ENCODE results near the gene MEOX2. TPM values are rescaled to one million over a fixed set of nuclear protein-coding genes. Genes with fewer than 3 reads are reported as not detected.

MEOX2 gene
- 1 to 10 TPM in 1 of 4 donors, under 1 TPM in 1, not detected in 2; 0.78 to 2.4 TPM for polyA plus RNA-seq
- long read RNA-seq, donor 1, result 0 reads
- long read RNA-seq, donor 2, result 0 reads
- long read RNA-seq, donor 3, partial matches to known transcripts, result 0 of 1 reads
- long read RNA-seq, donor 3, other reads (novel, unspliced or antisense), result 0 of 1 reads
- long read RNA-seq, donor 4, result 0 reads
- long read RNA-seq, donor 5, result 0 reads
- long read RNA-seq, donor 6, result 0 reads
- long read RNA-seq, donor 7, partial matches to known transcripts, result 6 of 10 reads
- long read RNA-seq, donor 7, other reads (novel, unspliced or antisense), result 0 of 10 reads
- long read RNA-seq, donor 8, partial matches to known transcripts, result 0 of 1 reads
- long read RNA-seq, donor 8, other reads (novel, unspliced or antisense), result 0 of 1 reads
- long read RNA-seq, donor 9, result 0 reads
- long read RNA-seq, donor 10, partial matches to known transcripts, result 10 of 12 reads
- long read RNA-seq, donor 10, other reads (novel, unspliced or antisense), result 0 of 12 reads

GRCh38 chr7:15686295-15686956 lies at the start of gene MEOX2:
TSS of gene MEOX2 (minus strand) at chr7:15686683. CDS start at chr7:15686402, 281 bp downstream.
- Histone ChIP-seq H3K27me3 (ENCODE audit: control insufficient read depth in 3 of 3, insufficient read depth in 3 of 3, low read length in 3 of 3) (peaks cover 9 to 45% (median 30%) of the 10 kb centered on the region in 3 donors), H3K4me3 (ENCODE audit: low read depth in 1 of 3, low read length in 3 of 3) (peak within 1 kb of the TSS in 2 of 3 donors; percentile 42 to 57), H3K36me3 (ENCODE audit: control insufficient read depth in 3 of 3, insufficient read depth in 2 of 3, low read depth in 1 of 3, low read length in 3 of 3) (no peaks in the 10 kb centered on the region), H3K9me3 (ENCODE audit: control insufficient read depth in 2 of 2, insufficient read depth in 1 of 2, low read depth in 1 of 2, low read length in 1 of 2) (no peaks in the 10 kb centered on the region), H3K4me1 (ENCODE audit: control insufficient read depth in 3 of 3, insufficient read depth in 2 of 3, low read depth in 1 of 3, low read length in 2 of 3) (peaks cover 3 to 30% (median 5%) of the 10 kb centered on the region in 3 donors), H3K27ac (ENCODE audit: low read depth in 1 of 3, low read length in 2 of 3) (no peak within 1 kb of the TSS)
- 2 to 3% (median 2%) methylated on average over 32 of the region's 32 CpGs for WGBS, 3 donors
- FAIRE-seq, result no peak
- DNase-seq, result peak; percentile 39 to 58

DNA sequence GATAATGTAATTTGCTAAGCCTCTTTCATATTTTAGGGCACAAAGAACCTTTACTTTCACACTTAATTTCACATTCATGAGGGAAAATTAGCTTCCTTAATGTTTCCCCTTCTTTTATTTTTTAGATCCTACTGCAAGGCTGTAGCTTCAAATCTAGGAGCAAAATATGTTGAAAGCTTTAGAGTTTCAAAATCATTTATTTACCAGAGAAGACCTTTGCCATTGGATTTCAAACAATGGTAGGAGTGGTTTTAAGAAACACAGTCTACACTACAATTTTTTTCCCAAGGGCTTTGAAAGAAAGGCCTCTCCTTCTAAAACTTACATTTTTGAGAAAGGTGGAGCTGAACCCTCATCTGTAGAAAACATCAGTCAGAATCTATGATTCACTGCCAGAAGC lies 43.3 kb upstream of the MEOX2 start:
- no peak for DNase-seq
- no peak overlapping the region for H3K4me3 ChIP-seq (ENCODE audit: low read depth in 1 of 3, low read length in 3 of 3)
- H3K36me3 ChIP-seq (ENCODE audit: control insufficient read depth in 3 of 3, insufficient read depth in 2 of 3, low read depth in 1 of 3, low read length in 3 of 3), result no peaks in the 10 kb centered on the region
- FAIRE-seq, result no peak
- no peaks in the 10 kb centered on the region for H3K9me3 ChIP-seq (ENCODE audit: control insufficient read depth in 2 of 2, insufficient read depth in 1 of 2, low read depth in 1 of 2, low read length in 1 of 2)
- H3K4me1 ChIP-seq (ENCODE audit: control insufficient read depth in 3 of 3, insufficient read depth in 2 of 3, low read depth in 1 of 3, low read length in 2 of 3), result peaks cover 0 to 2% (median 0%) of the 10 kb centered on the region in 3 donors
- H3K27ac ChIP-seq (ENCODE audit: low read depth in 1 of 3, low read length in 2 of 3), result no peak overlapping the region
- no peaks in the 10 kb centered on the region for H3K27me3 ChIP-seq (ENCODE audit: control insufficient read depth in 3 of 3, insufficient read depth in 3 of 3, low read length in 3 of 3)

GRCh38 chr7:15725051-15725450 lies 38.6 kb upstream of the MEOX2 start:
- H3K27me3 ChIP-seq (ENCODE audit: control insufficient read depth in 3 of 3, insufficient read depth in 3 of 3, low read length in 3 of 3), result no peaks in the 10 kb centered on the region
- H3K27ac ChIP-seq (ENCODE audit: low read depth in 1 of 3, low read length in 2 of 3), result no peak overlapping the region
- no peaks in the 10 kb centered on the region for H3K9me3 ChIP-seq (ENCODE audit: control insufficient read depth in 2 of 2, insufficient read depth in 1 of 2, low read depth in 1 of 2, low read length in 1 of 2)
- FAIRE-seq, result no peak
- 38 to 74% (median 53%) methylated on average over 3 of the region's 3 CpGs for WGBS, 3 donors
- H3K4me3 ChIP-seq (ENCODE audit: low read depth in 1 of 3, low read length in 3 of 3), result no peak overlapping the region
- H3K36me3 ChIP-seq (ENCODE audit: control insufficient read depth in 3 of 3, insufficient read depth in 2 of 3, low read depth in 1 of 3, low read length in 3 of 3), result no peaks in the 10 kb centered on the region
- H3K4me1 ChIP-seq (ENCODE audit: control insufficient read depth in 3 of 3, insufficient read depth in 2 of 3, low read depth in 1 of 3, low read length in 2 of 3), result peaks cover 0 to 3% (median 0%) of the 10 kb centered on the region in 3 donors
- no peak for DNase-seq

DNA sequence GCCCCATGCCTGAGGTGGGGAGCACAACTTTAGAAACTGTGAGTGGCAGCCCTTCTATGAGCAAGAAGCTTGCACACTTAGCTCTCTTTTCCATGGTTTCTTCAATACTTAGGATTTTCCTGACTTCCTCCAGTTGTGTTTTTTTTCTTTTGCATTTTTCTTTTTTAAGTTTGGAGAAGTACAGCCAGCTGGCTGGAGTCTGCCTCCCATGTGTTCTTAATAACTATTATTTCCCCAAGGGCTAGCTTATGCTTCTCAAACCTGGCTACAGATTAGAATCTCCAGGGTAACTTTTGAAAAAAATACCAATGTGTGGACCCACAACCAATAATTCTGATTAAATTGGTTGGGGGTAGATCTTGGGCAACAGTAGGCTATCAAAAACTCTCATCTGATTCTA lies 37.4 kb upstream of the MEOX2 start:
- H3K4me3 ChIP-seq (ENCODE audit: low read depth in 1 of 3, low read length in 3 of 3), result no peak overlapping the region
- no peaks in the 10 kb centered on the region for H3K36me3 ChIP-seq (ENCODE audit: control insufficient read depth in 3 of 3, insufficient read depth in 2 of 3, low read depth in 1 of 3, low read length in 3 of 3)
- no peaks in the 10 kb centered on the region for H3K27me3 ChIP-seq (ENCODE audit: control insufficient read depth in 3 of 3, insufficient read depth in 3 of 3, low read length in 3 of 3)
- FAIRE-seq (no peak), DNase-seq (no peak)
- no peaks in the 10 kb centered on the region for H3K9me3 ChIP-seq (ENCODE audit: control insufficient read depth in 2 of 2, insufficient read depth in 1 of 2, low read depth in 1 of 2, low read length in 1 of 2)
- H3K27ac ChIP-seq (ENCODE audit: low read depth in 1 of 3, low read length in 2 of 3), result no peak overlapping the region
- peaks cover 0 to 3% (median 0%) of the 10 kb centered on the region in 3 donors for H3K4me1 ChIP-seq (ENCODE audit: control insufficient read depth in 3 of 3, insufficient read depth in 2 of 3, low read depth in 1 of 3, low read length in 2 of 3)

DNA sequence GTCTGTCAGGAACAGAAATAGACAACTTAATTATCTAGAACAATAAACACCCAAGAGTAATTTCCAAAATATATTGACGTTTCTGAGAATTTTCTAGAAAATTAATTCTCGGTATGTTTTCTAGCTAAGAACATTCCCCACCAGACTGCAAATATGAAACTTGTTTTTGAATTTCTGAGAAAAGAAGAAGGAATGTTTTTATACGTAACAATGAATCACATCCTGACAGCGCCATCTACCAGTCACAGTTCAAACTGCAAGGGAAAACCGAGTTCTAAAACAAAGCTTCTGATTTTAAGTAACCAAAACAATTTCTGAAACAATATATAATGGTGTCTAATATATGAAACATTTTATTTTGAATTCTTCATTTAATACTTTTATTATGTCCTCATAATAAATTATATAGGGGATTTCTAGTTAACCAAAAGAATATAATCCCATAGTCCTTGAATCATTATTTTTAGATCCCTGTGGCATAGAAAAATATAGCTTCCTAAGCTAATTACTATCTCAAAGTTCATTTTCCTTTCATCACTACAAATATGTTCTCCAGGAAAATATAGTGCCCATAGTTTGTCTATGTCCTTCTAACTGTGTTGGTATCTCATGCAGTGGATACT lies 34.5 kb upstream of the MEOX2 start:
- WGBS, 3 donors, result 30 to 54% (median 38%) methylated on average over 5 of the region's 5 CpGs
- DNase-seq (peak; percentile 44 to 45), FAIRE-seq (peak; percentile 53)
- no peak overlapping the region for H3K4me3 ChIP-seq (ENCODE audit: low read depth in 1 of 3, low read length in 3 of 3)
- H3K9me3 ChIP-seq (ENCODE audit: control insufficient read depth in 2 of 2, insufficient read depth in 1 of 2, low read depth in 1 of 2, low read length in 1 of 2), result no peaks in the 10 kb centered on the region
- H3K36me3 ChIP-seq (ENCODE audit: control insufficient read depth in 3 of 3, insufficient read depth in 2 of 3, low read depth in 1 of 3, low read length in 3 of 3), result no peaks in the 10 kb centered on the region
- peaks cover 0 to 3% (median 0%) of the 10 kb centered on the region in 3 donors for H3K4me1 ChIP-seq (ENCODE audit: control insufficient read depth in 3 of 3, insufficient read depth in 2 of 3, low read depth in 1 of 3, low read length in 2 of 3)
- no peaks in the 10 kb centered on the region for H3K27me3 ChIP-seq (ENCODE audit: control insufficient read depth in 3 of 3, insufficient read depth in 3 of 3, low read length in 3 of 3)
- no peak overlapping the region for H3K27ac ChIP-seq (ENCODE audit: low read depth in 1 of 3, low read length in 2 of 3)

- no peak for DNase-seq
- no peak for FAIRE-seq
- Histone ChIP-seq H3K27me3 (ENCODE audit: control insufficient read depth in 3 of 3, insufficient read depth in 3 of 3, low read length in 3 of 3) (no peaks in the 10 kb centered on the region), H3K4me3 (ENCODE audit: low read depth in 1 of 3, low read length in 3 of 3) (no peak overlapping the region), H3K4me1 (ENCODE audit: control insufficient read depth in 3 of 3, insufficient read depth in 2 of 3, low read depth in 1 of 3, low read length in 2 of 3) (no peaks in the 10 kb centered on the region), H3K9me3 (ENCODE audit: control insufficient read depth in 2 of 2, insufficient read depth in 1 of 2, low read depth in 1 of 2, low read length in 1 of 2) (no peaks in the 10 kb centered on the region), H3K36me3 (ENCODE audit: control insufficient read depth in 3 of 3, insufficient read depth in 2 of 3, low read depth in 1 of 3, low read length in 3 of 3) (no peaks in the 10 kb centered on the region), H3K27ac (ENCODE audit: low read depth in 1 of 3, low read length in 2 of 3) (no peak overlapping the region)
- WGBS, 3 donors, result 38 to 82% (median 65%) methylated on average over 1 of the region's 1 CpG
These were observed 32.8 kb upstream of the MEOX2 start for GRCh38 chr7:15719311-15719710.

DNA sequence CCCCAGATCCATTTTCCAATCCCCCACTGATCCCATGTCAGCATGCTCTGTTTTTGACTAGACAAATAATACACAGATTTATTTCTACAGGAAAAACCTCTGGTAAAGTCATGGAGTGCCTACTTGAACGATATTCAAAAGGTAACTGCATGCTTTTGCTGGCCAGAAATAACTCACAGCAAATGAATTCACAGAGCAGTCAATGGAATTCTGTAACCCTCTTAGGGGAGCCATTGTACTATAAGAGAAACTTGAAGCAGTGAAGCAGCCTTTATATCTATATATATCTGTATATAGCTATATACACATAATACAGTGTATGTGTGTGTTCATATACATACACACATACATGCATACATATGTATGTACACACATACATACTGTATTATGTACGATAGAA lies 29.0 kb upstream of the MEOX2 start:
- Histone ChIP-seq H3K4me3 (ENCODE audit: low read depth in 1 of 3, low read length in 3 of 3) (no peak overlapping the region), H3K36me3 (ENCODE audit: control insufficient read depth in 3 of 3, insufficient read depth in 2 of 3, low read depth in 1 of 3, low read length in 3 of 3) (no peaks in the 10 kb centered on the region), H3K9me3 (ENCODE audit: control insufficient read depth in 2 of 2, insufficient read depth in 1 of 2, low read depth in 1 of 2, low read length in 1 of 2) (no peaks in the 10 kb centered on the region), H3K4me1 (ENCODE audit: control insufficient read depth in 3 of 3, insufficient read depth in 2 of 3, low read depth in 1 of 3, low read length in 2 of 3) (no peaks in the 10 kb centered on the region), H3K27ac (ENCODE audit: low read depth in 1 of 3, low read length in 2 of 3) (no peak overlapping the region), H3K27me3 (ENCODE audit: control insufficient read depth in 3 of 3, insufficient read depth in 3 of 3, low read length in 3 of 3) (no peaks in the 10 kb centered on the region)
- FAIRE-seq, result no peak
- DNase-seq, result no peak
- WGBS, 3 donors, result 70 to 79% (median 74%) methylated on average over 2 of the region's 2 CpGs

DNA sequence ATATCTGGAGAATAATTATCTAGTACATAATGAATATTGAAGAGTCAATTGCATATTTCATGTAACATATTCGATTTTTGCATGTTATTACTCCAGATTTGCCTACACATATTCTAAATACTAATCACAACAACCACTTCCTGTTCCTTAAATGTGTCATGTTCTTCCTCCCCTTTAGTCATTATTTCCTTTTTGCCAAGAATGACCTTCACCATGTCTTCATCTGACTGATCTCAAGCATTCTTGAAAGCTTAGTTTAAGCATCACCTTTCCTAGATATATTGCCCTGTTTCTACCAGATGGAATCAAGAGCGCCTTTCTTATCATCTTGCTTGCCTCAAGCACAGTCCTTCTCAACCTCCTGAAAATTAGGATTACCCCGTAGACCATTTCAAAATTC lies 23.5 kb upstream of the MEOX2 start:
- WGBS, 3 donors, result 74 to 85% (median 80%) methylated on average over 3 of the region's 3 CpGs
- no peaks in the 10 kb centered on the region for H3K36me3 ChIP-seq (ENCODE audit: control insufficient read depth in 3 of 3, insufficient read depth in 2 of 3, low read depth in 1 of 3, low read length in 3 of 3)
- H3K27me3 ChIP-seq (ENCODE audit: control insufficient read depth in 3 of 3, insufficient read depth in 3 of 3, low read length in 3 of 3), result no peaks in the 10 kb centered on the region
- no peaks in the 10 kb centered on the region for H3K4me1 ChIP-seq (ENCODE audit: control insufficient read depth in 3 of 3, insufficient read depth in 2 of 3, low read depth in 1 of 3, low read length in 2 of 3)
- DNase-seq (no peak), FAIRE-seq (no peak)
- H3K4me3 ChIP-seq (ENCODE audit: low read depth in 1 of 3, low read length in 3 of 3), result no peak overlapping the region
- H3K27ac ChIP-seq (ENCODE audit: low read depth in 1 of 3, low read length in 2 of 3), result no peak overlapping the region
- H3K9me3 ChIP-seq (ENCODE audit: control insufficient read depth in 2 of 2, insufficient read depth in 1 of 2, low read depth in 1 of 2, low read length in 1 of 2), result no peaks in the 10 kb centered on the region
